Measurements from ENCODE around the gene PTCSC3. TPM values are rescaled to one million over a fixed set of nuclear protein-coding genes. Genes with fewer than 3 reads are reported as not detected.

Gene PTCSC3
- total RNA-seq, 2 experiments from 2014 or later = not detected

GRCh38 chr14:36087411-36087810 lies 89.1 kb downstream of the PTCSC3 start:
- H3K36me3 Mint-ChIP-seq = no peaks in the 10 kb centered on the region
- no peak for ATAC-seq (ENCODE audit: low read depth)
- peaks cover 2% of the 10 kb centered on the region for H3K4me1 Mint-ChIP-seq
- no peaks in the 10 kb centered on the region for H3K9me3 Mint-ChIP-seq
- H3K4me3 Mint-ChIP-seq = no peak overlapping the region
- H3K27ac Mint-ChIP-seq = no peak overlapping the region
- no peak for DNase-seq
- peaks cover 11% of the 10 kb centered on the region for H3K27me3 Mint-ChIP-seq
- POLR2A ChIA-PET = no interaction called here

- Mint-ChIP-seq H3K4me3 (no peak overlapping the region), H3K27me3 (peaks cover 13% of the 10 kb centered on the region), H3K27ac (no peak overlapping the region), H3K4me1 (peaks cover 2% of the 10 kb centered on the region), H3K36me3 (no peaks in the 10 kb centered on the region), H3K9me3 (no peaks in the 10 kb centered on the region)
- DNase-seq (no peak), ATAC-seq (ENCODE audit: low read depth) (no peak)
- POLR2A ChIA-PET = no interaction called here
Measured at GRCh38 chr14:36086629-36087395, 89.7 kb downstream of the PTCSC3 start.

- Mint-ChIP-seq H3K27me3 (peaks cover 13% of the 10 kb centered on the region), H3K27ac (no peak overlapping the region), H3K4me1 (peaks cover 2% of the 10 kb centered on the region), H3K9me3 (no peaks in the 10 kb centered on the region), H3K4me3 (no peak overlapping the region), H3K36me3 (no peaks in the 10 kb centered on the region)
- no peak for ATAC-seq (ENCODE audit: low read depth)
- POLR2A ChIA-PET = no interaction called here
- no peak for DNase-seq
Measured at GRCh38 chr14:36085861-36086260, 90.7 kb downstream of the PTCSC3 start.

Other genes starting within 250 kb of the PTCSC3 start
- gene MBIP, start 143.9 kb upstream of the PTCSC3 start, total RNA-seq = 10 to 100 TPM; 21.1 to 24.5 TPM

Measured in activated naive CD8-positive, alpha-beta T cell treated with anti-CD3 and anti-CD28 coated beads, Interleukin-2, amount 10 ng/mL, durations not matched to agents 7 days and 5 days (primary cell).